Stimulated activated effector memory CD8-positive, alpha-beta T cell treated with anti-CD3 and anti-CD28 coated beads, Interleukin-12 subunit alpha, Interleukin-12 subunit beta, amount 100 ng/mL, for 72 hours (primary cell): ENCODE measurements around the gene KLHL14.

Experiments used
- ATAC-seq: fragments of 150-1000 bp; cut with Tn5 transposase; 2 replicates; pipeline ENCODE4 v1.10.0; 2021
- DNase-seq, 2 donors: peaks; one replicate each; pipeline ENCODE4 v3.0.0; 2021 to 2022; ENCODE audit warnings: low spot score in 2 of 2
- H3K27ac Mint-ChIP-seq: one replicate; pipeline ENCODE4 v1.8.0; 2022; ENCODE audit warnings: mild to moderate bottlenecking, mixed read lengths
- H3K36me3 Mint-ChIP-seq: one replicate; pipeline ENCODE4 v1.8.0; 2022; ENCODE audit warnings: mild to moderate bottlenecking, mixed read lengths
- H3K4me1 Mint-ChIP-seq: one replicate; pipeline ENCODE4 v1.8.0; 2022; ENCODE audit warnings: mixed read lengths
- H3K4me3 Mint-ChIP-seq: one replicate; pipeline ENCODE4 v1.8.0; 2022; ENCODE audit warnings: mild to moderate bottlenecking, mixed read lengths
- H3K9me3 Mint-ChIP-seq: one replicate; pipeline ENCODE4 v1.8.0; 2022; ENCODE audit warnings: mixed read lengths

Gene KLHL14

GRCh38 chr18:32754508-32755263 lies 18.1 kb downstream of the KLHL14 start:
- no peaks in the 10 kb centered on the region for H3K4me1 Mint-ChIP-seq
- no peaks in the 10 kb centered on the region for H3K9me3 Mint-ChIP-seq
- no peak overlapping the region for H3K27ac Mint-ChIP-seq
- no peaks in the 10 kb centered on the region for H3K36me3 Mint-ChIP-seq
- DNase-seq (no peak), ATAC-seq (no peak)
- H3K4me3 Mint-ChIP-seq, result no peak overlapping the region

GRCh38 chr18:32753656-32754260 lies 19.1 kb downstream of the KLHL14 start:
- Mint-ChIP-seq H3K4me3 (no peak overlapping the region), H3K27ac (no peak overlapping the region), H3K4me1 (no peaks in the 10 kb centered on the region), H3K36me3 (no peaks in the 10 kb centered on the region), H3K9me3 (no peaks in the 10 kb centered on the region)
- DNase-seq (no peak), ATAC-seq (no peak)

GRCh38 chr18:32750328-32750727 lies 22.5 kb downstream of the KLHL14 start:
- no peak for DNase-seq
- Mint-ChIP-seq H3K27ac (no peak overlapping the region), H3K9me3 (no peaks in the 10 kb centered on the region), H3K4me3 (no peak overlapping the region), H3K4me1 (no peaks in the 10 kb centered on the region), H3K36me3 (no peaks in the 10 kb centered on the region)
- ATAC-seq, result no peak

GRCh38 chr18:32749809-32750208 lies 23.0 kb downstream of the KLHL14 start:
- Mint-ChIP-seq H3K4me1 (no peaks in the 10 kb centered on the region), H3K4me3 (no peak overlapping the region), H3K9me3 (no peaks in the 10 kb centered on the region), H3K36me3 (no peaks in the 10 kb centered on the region), H3K27ac (no peak overlapping the region)
- ATAC-seq, result no peak
- no peak for DNase-seq

DNA sequence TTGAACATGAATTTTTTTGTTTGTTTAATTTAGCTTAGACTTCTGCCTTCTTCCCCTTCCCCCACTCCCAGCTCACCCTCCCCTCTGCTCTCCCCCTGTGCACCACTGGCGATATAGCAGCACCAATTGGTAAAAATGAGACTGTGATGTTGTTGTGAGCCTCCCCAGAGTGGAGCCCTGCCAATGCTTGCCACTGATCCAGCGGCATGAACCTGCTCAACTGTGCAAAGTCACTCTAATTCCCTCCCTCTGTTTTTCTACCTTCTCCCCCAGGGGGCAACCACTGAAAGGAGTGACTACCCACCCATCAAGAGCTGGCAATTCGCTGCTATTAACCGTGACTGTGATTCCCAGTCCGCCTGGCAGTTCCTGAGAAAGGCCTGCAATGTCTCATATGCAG lies 30.2 kb downstream of the KLHL14 start:
- Mint-ChIP-seq H3K27ac (no peak overlapping the region), H3K9me3 (peaks cover 2% of the 10 kb centered on the region), H3K4me3 (no peak overlapping the region), H3K4me1 (no peaks in the 10 kb centered on the region), H3K36me3 (no peaks in the 10 kb centered on the region)
- ATAC-seq, result no peak
- DNase-seq, result no peak

- H3K4me3 Mint-ChIP-seq, result no peak overlapping the region
- ATAC-seq (peak; percentile 52), DNase-seq (no peak)
- peaks cover 6% of the 10 kb centered on the region for H3K9me3 Mint-ChIP-seq
- no peaks in the 10 kb centered on the region for H3K36me3 Mint-ChIP-seq
- H3K4me1 Mint-ChIP-seq, result no peaks in the 10 kb centered on the region
- no peak overlapping the region for H3K27ac Mint-ChIP-seq
Observed at GRCh38 chr18:32735781-32736180, 37.0 kb downstream of the KLHL14 start.

DNA sequence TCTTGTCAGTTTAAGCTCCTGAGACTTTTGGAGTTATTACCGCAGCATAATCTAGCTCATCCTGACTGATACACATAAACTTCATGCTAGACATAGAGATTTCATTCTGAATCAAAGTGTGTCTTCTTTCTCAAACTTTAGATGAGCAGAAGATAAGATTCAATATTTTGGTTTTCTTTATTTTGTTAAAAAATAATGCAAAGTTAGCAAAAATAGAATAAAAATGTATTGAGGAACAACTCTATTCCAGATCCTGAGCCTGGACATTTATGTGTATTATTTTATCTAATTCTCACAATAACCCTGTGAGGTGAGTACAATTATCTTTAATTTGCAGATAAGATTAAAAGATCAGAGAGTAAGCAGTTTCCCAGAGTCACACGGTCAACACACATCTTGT lies 38.4 kb downstream of the KLHL14 start:
- peaks cover 3% of the 10 kb centered on the region for H3K9me3 Mint-ChIP-seq
- no peaks in the 10 kb centered on the region for H3K4me1 Mint-ChIP-seq
- DNase-seq, result no peak
- no peak overlapping the region for H3K27ac Mint-ChIP-seq
- no peak overlapping the region for H3K4me3 Mint-ChIP-seq
- no peaks in the 10 kb centered on the region for H3K36me3 Mint-ChIP-seq
- no peak for ATAC-seq

DNA sequence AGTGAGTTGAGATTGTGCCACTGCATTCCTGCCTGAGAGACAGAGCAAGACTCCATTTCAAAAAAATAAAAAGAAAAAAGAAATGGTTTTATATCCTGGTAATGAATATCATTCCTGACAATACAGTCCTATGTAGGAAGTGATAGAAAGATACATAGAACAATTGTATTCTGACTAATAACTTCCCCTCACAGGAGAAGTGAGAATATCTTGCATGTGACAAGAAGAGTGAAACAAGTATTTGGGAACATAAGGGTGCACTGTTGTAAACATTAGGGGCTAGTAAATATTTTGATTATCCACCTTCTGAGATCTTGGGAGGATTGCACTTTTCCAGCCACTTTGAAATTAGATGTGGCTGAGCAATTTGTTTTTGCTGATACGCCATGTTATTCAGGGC lies 40.7 kb downstream of the KLHL14 start:
- Mint-ChIP-seq H3K36me3 (no peaks in the 10 kb centered on the region), H3K9me3 (peaks cover 3% of the 10 kb centered on the region), H3K27ac (no peak overlapping the region), H3K4me3 (no peak overlapping the region), H3K4me1 (peaks cover 6% of the 10 kb centered on the region)
- no peak for DNase-seq
- ATAC-seq, result no peak

- peaks cover 6% of the 10 kb centered on the region for H3K4me1 Mint-ChIP-seq
- peaks cover 3% of the 10 kb centered on the region for H3K9me3 Mint-ChIP-seq
- no peaks in the 10 kb centered on the region for H3K36me3 Mint-ChIP-seq
- H3K4me3 Mint-ChIP-seq, result no peak overlapping the region
- ATAC-seq (peak; percentile 63), DNase-seq (no peak)
- no peak overlapping the region for H3K27ac Mint-ChIP-seq
Observed at GRCh38 chr18:32730620-32731091, 42.2 kb downstream of the KLHL14 start.

GRCh38 chr18:32730068-32730467 lies 42.8 kb downstream of the KLHL14 start:
- Mint-ChIP-seq H3K4me3 (no peak overlapping the region), H3K4me1 (peaks cover 6% of the 10 kb centered on the region), H3K27ac (no peak overlapping the region), H3K36me3 (no peaks in the 10 kb centered on the region), H3K9me3 (peaks cover 3% of the 10 kb centered on the region)
- DNase-seq (no peak), ATAC-seq (no peak)

DNA sequence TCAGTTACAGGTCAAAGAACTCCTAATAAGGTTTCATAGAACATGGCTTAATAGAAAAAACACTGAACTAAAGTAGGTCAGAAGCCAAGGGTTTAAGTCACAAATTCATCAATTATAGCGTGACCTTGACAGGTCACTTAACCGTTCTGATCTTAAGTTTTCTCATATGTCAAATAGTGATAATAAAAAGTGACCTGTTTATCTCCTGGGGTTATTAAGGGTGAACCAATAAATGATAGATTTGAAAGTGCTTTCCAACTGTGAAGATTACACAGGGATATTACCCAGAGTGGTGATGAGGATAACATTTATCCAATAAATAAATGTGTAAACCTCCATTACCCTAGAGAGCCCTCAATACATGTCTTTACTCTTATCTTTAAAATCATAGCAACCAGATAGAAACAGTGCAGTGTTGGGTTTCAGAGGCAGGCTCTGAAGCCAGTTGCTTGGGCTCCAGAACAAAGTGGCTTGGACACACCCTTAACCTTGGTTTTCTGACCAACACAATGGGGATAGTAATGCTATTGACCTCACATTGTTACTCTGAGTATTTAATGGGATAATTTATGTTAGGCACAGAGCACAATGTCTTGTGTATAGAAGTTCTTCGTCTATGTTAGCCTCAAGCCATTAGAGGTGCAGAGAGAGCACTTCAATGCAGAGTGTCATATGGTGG lies 48.6 kb downstream of the KLHL14 start:
- no peaks in the 10 kb centered on the region for H3K36me3 Mint-ChIP-seq
- H3K4me1 Mint-ChIP-seq, result peaks cover 6% of the 10 kb centered on the region
- no peak overlapping the region for H3K27ac Mint-ChIP-seq
- H3K4me3 Mint-ChIP-seq, result no peak overlapping the region
- no peak for ATAC-seq
- no peak for DNase-seq
- no peaks in the 10 kb centered on the region for H3K9me3 Mint-ChIP-seq

- ATAC-seq (no peak), DNase-seq (no peak)
- H3K4me3 Mint-ChIP-seq, result no peak overlapping the region
- H3K36me3 Mint-ChIP-seq, result no peaks in the 10 kb centered on the region
- peaks cover 3% of the 10 kb centered on the region for H3K9me3 Mint-ChIP-seq
- no peaks in the 10 kb centered on the region for H3K4me1 Mint-ChIP-seq
- no peak overlapping the region for H3K27ac Mint-ChIP-seq
Observed at GRCh38 chr18:32722279-32722678, 50.5 kb downstream of the KLHL14 start.

GRCh38 chr18:32717126-32717525 lies 55.7 kb downstream of the KLHL14 start:
- ATAC-seq (no peak), DNase-seq (no peak)
- H3K9me3 Mint-ChIP-seq, result peaks cover 3% of the 10 kb centered on the region
- no peak overlapping the region for H3K27ac Mint-ChIP-seq
- H3K4me3 Mint-ChIP-seq, result no peak overlapping the region
- no peaks in the 10 kb centered on the region for H3K36me3 Mint-ChIP-seq
- no peaks in the 10 kb centered on the region for H3K4me1 Mint-ChIP-seq

- H3K4me1 Mint-ChIP-seq, result no peaks in the 10 kb centered on the region
- no peak for ATAC-seq
- no peak for DNase-seq
Observed at GRCh38 chr18:32714571-32715148, 58.2 kb downstream of the KLHL14 start.

DNA sequence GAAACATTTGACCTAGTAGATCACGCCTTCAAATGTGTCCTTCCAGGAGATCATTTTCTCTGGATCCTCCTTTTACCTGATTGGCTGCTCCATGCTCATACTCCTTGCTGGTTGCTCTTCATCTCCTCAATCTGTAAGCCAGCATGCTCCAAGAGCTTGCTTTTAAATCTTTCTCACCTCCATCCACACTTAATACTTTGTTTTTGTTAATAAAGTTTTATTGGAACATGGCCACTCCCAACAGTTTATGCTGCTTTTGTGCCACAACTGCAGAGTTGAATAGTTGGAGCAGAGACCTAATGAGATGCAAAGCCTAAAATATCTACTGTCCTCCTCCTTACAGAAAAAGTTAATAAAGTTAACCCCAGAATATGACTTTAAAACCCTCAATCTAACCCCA lies 60.0 kb downstream of the KLHL14 start:
- Mint-ChIP-seq H3K9me3 (peaks cover 6% of the 10 kb centered on the region), H3K27ac (no peak overlapping the region), H3K36me3 (no peaks in the 10 kb centered on the region), H3K4me3 (no peak overlapping the region), H3K4me1 (no peaks in the 10 kb centered on the region)
- ATAC-seq, result no peak
- DNase-seq, result no peak

More at GRCh38 chr18:32714571-32715148, 58.2 kb downstream of the KLHL14 start:
- Mint-ChIP-seq H3K4me3 (no peak overlapping the region), H3K27ac (no peak overlapping the region), H3K9me3 (peaks cover 3% of the 10 kb centered on the region), H3K36me3 (no peaks in the 10 kb centered on the region)
